ENCODE measurements around the gene LRIG1. TPM values are rescaled to one million over a fixed set of nuclear protein-coding genes. Genes with fewer than 3 reads are reported as not detected.

The LRIG1 gene
- total RNA-seq, 1 donor from 2014 or later, result 30.7 TPM

- DNase-seq (ENCODE audit: extremely low spot score in 2 of 2), result no peak
- Histone ChIP-seq H3K27ac (peak overlapping the region; percentile 72), H3K36me3 (no peaks in the 10 kb centered on the region), H3K4me1 (peaks cover 75% of the 10 kb centered on the region), H3K4me3 (no peak overlapping the region), H3K9me3 (no peaks in the 10 kb centered on the region), H3K27me3 (no peaks in the 10 kb centered on the region)
- intact Hi-C loops (cut with DNase I), result no loop called here
- no peak for TF ChIP-seq POLR2AphosphoS5 (IDR thresholded peaks at IDR 0.05; ENCODE audit: insufficient read depth in 1 of 2, low read depth in 1 of 2)
- no peak for TF ChIP-seq POLR2A (IDR thresholded peaks at IDR 0.05)
- no peak for TF ChIP-seq CTCF (IDR thresholded peaks at IDR 0.05)
These were observed 61.0 kb downstream of the LRIG1 start for GRCh38 chr3:66439666-66440344.

- Histone ChIP-seq H3K4me1 (peaks cover 71% of the 10 kb centered on the region), H3K36me3 (no peaks in the 10 kb centered on the region), H3K27ac (peak overlapping the region; percentile 37), H3K9me3 (no peaks in the 10 kb centered on the region), H3K27me3 (no peaks in the 10 kb centered on the region), H3K4me3 (no peak overlapping the region)
- no peak for TF ChIP-seq POLR2AphosphoS5 (IDR thresholded peaks at IDR 0.05; ENCODE audit: insufficient read depth in 1 of 2, low read depth in 1 of 2)
- TF ChIP-seq CTCF (IDR thresholded peaks at IDR 0.05), result no peak
- no peak for TF ChIP-seq POLR2A (IDR thresholded peaks at IDR 0.05)
- no peak for DNase-seq (ENCODE audit: extremely low spot score in 2 of 2)
- intact Hi-C loops (cut with DNase I), result no loop called here
These were observed 62.8 kb downstream of the LRIG1 start for GRCh38 chr3:66438046-66438445.

GRCh38 chr3:66437341-66437929 lies 63.4 kb downstream of the LRIG1 start:
- intact Hi-C loops (cut with DNase I), result no loop called here
- peak overlapping the region; percentile 6 for H3K27ac ChIP-seq
- DNase-seq (ENCODE audit: extremely low spot score in 2 of 2), result no peak
- H3K4me3 ChIP-seq, result no peak overlapping the region
- H3K36me3 ChIP-seq, result no peaks in the 10 kb centered on the region
- no peaks in the 10 kb centered on the region for H3K9me3 ChIP-seq
- no peak for TF ChIP-seq POLR2AphosphoS5 (IDR thresholded peaks at IDR 0.05; ENCODE audit: insufficient read depth in 1 of 2, low read depth in 1 of 2)
- TF ChIP-seq CTCF (IDR thresholded peaks at IDR 0.05), result no peak
- TF ChIP-seq POLR2A (IDR thresholded peaks at IDR 0.05), result no peak
- peaks cover 70% of the 10 kb centered on the region for H3K4me1 ChIP-seq
- H3K27me3 ChIP-seq, result no peaks in the 10 kb centered on the region

GRCh38 chr3:66435989-66436388 lies 64.8 kb downstream of the LRIG1 start:
- no peak for DNase-seq (ENCODE audit: extremely low spot score in 2 of 2)
- H3K4me3 ChIP-seq, result no peak overlapping the region
- TF ChIP-seq CTCF (IDR thresholded peaks at IDR 0.05), result no peak
- TF ChIP-seq POLR2AphosphoS5 (IDR thresholded peaks at IDR 0.05; ENCODE audit: insufficient read depth in 1 of 2, low read depth in 1 of 2), result no peak
- TF ChIP-seq POLR2A (IDR thresholded peaks at IDR 0.05), result no peak
- H3K9me3 ChIP-seq, result no peaks in the 10 kb centered on the region
- intact Hi-C loops (cut with DNase I), result no loop called here
- no peaks in the 10 kb centered on the region for H3K27me3 ChIP-seq
- peaks cover 56% of the 10 kb centered on the region for H3K4me1 ChIP-seq
- H3K27ac ChIP-seq, result no peak overlapping the region
- no peaks in the 10 kb centered on the region for H3K36me3 ChIP-seq

- intact Hi-C loops (cut with DNase I), result no loop called here
- peaks cover 52% of the 10 kb centered on the region for H3K4me1 ChIP-seq
These were observed 66.1 kb downstream of the LRIG1 start for GRCh38 chr3:66434726-66435125.

More at GRCh38 chr3:66434726-66435125, 66.1 kb downstream of the LRIG1 start:
- Histone ChIP-seq H3K27me3 (no peaks in the 10 kb centered on the region), H3K27ac (no peak overlapping the region), H3K9me3 (no peaks in the 10 kb centered on the region), H3K36me3 (no peaks in the 10 kb centered on the region), H3K4me3 (no peak overlapping the region)
- TF ChIP-seq CTCF (IDR thresholded peaks at IDR 0.05), result no peak
- no peak for TF ChIP-seq POLR2A (IDR thresholded peaks at IDR 0.05)
- TF ChIP-seq POLR2AphosphoS5 (IDR thresholded peaks at IDR 0.05; ENCODE audit: insufficient read depth in 1 of 2, low read depth in 1 of 2), result no peak
- DNase-seq (ENCODE audit: extremely low spot score in 2 of 2), result no peak
